Thyroid gland (tissue), 4 donors: Measurements from ENCODE around the gene TINAGL1.

Experiments used
- CTCF ChIP-seq, 6 experiments: fragments of 200-600 bp in 3 of 6; fragments of 450-650 bp in 3 of 6; sonication (generic) in 3 of 6; IDR thresholded peaks; one replicate each; pipeline ENCODE4 v1.5.1; 2016 to 2019; ENCODE audit warnings: antibody characterized with exemption in 6 of 6, mild to moderate bottlenecking in 2 of 6, inconsistent platforms in 1 of 6, moderate library complexity in 1 of 6
- POLR2A ChIP-seq, 2 donors: fragments of 450-650 bp; IDR thresholded peaks; one replicate each; pipeline ENCODE4 v1.6.1; 2017; ENCODE audit warnings: antibody characterized with exemption in 2 of 2, mild to moderate bottlenecking in 2 of 2, moderate library complexity in 1 of 2

GRCh38 chr1:31624309-31624708 is 48.0 kb downstream of the TINAGL1 start:
- TF ChIP-seq CTCF (IDR thresholded peaks at IDR 0.05) (no peak), POLR2A (IDR thresholded peaks at IDR 0.05) (no peak)
